Measurements from ENCODE around the gene STRIP1.

The STRIP1 gene

GRCh38 chr1:110081061-110081460 lies 46.6 kb downstream of the STRIP1 start:
- Histone ChIP-seq H4K91ac (ENCODE audit: low read depth, low read length, poor library complexity) (no peak overlapping the region), H4K8ac (ENCODE audit: low read depth, low read length) (no peak overlapping the region), H3K36me3 (replicated peaks in 1 of 2; ENCODE audit: control insufficient read depth in 2 of 2, insufficient read depth in 2 of 2, low read length in 2 of 2) (no peaks in the 10 kb centered on the region), H2AK5ac (ENCODE audit: low read depth, low read length) (peak overlapping the region; percentile 49), H2BK12ac (ENCODE audit: low read length) (no peak overlapping the region), H3K27ac (replicated peaks; ENCODE audit: low read length) (no peak overlapping the region), H2BK120ac (ENCODE audit: low read depth, low read length) (no peak overlapping the region), H3K4me2 (ENCODE audit: insufficient read depth, low read length, poor library complexity, severe bottlenecking) (no peak overlapping the region), H2BK15ac (ENCODE audit: low read length) (no peak overlapping the region), H3K79me1 (ENCODE audit: low read depth, low read length) (peaks cover 2% of the 10 kb centered on the region), H3K18ac (ENCODE audit: low read length) (no peak overlapping the region), H3K27me3 (ENCODE audit: control insufficient read depth in 3 of 3, insufficient read depth in 3 of 3, low read depth in 1 of 3, low read length in 3 of 3) (peaks cover 32 to 95% (median 53%) of the 10 kb centered on the region in 3 experiments), H3K23ac (ENCODE audit: low read depth, low read length, poor library complexity) (no peak overlapping the region), H3K4me1 (ENCODE audit: control insufficient read depth in 2 of 2, insufficient read depth in 1 of 2, low read depth in 1 of 2, low read length in 2 of 2) (peaks cover 0 to 5% of the 10 kb centered on the region in 2 donors), H2BK5ac (ENCODE audit: low read length) (no peak overlapping the region), H3K4me3 (ENCODE audit: low read length in 2 of 2) (no peak overlapping the region), H3K9ac (ENCODE audit: low read depth, low read length, poor library complexity) (no peak overlapping the region), H3K4ac (ENCODE audit: low read length) (no peak overlapping the region), H3K9me3 (replicated peaks in 1 of 2; ENCODE audit: control insufficient read depth in 2 of 2, insufficient read depth in 1 of 2, low read depth in 1 of 2, low read length in 2 of 2) (peaks cover 0 to 2% of the 10 kb centered on the region in 2 donors), H3K14ac (ENCODE audit: low read length) (no peak overlapping the region), H2AFZ (ENCODE audit: low read length) (no peak overlapping the region)
- no CpG with 5 or more reads among the region's 5 CpGs for WGBS, 2 donors (ENCODE audit: extremely low coverage in 2 of 2, insufficient read length in 2 of 2, insufficient replicate concordance in 1 of 2)
- DNase-seq (ENCODE audit: low spot score): no peak

DNA sequence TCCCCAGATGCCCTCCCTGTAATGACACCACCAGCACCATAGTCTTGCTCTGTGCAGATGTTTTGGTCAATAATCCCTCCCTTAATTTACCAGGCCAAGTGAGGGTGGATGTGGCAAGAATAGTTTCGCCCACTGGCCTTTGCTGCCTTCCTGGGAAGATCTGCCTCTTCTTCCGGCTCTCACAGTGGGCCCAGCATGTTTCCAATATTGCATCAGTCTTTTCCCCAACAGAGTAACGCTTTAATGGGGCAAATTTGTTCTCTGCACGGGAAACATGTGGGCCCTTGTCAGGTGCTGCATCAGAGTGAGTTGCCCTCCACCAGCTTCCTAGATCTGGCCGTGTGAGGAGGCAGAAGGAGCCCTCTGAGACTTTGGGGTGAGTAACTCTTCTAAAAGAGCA lies 48.1 kb downstream of the STRIP1 start:
- H3K4ac ChIP-seq (ENCODE audit: low read length): no peak overlapping the region
- H2AK5ac ChIP-seq (ENCODE audit: low read depth, low read length): no peak overlapping the region
- peaks cover 2% of the 10 kb centered on the region for H3K79me1 ChIP-seq (ENCODE audit: low read depth, low read length)
- H2BK120ac ChIP-seq (ENCODE audit: low read depth, low read length): no peak overlapping the region
- peaks cover 0 to 5% of the 10 kb centered on the region in 2 donors for H3K4me1 ChIP-seq (ENCODE audit: control insufficient read depth in 2 of 2, insufficient read depth in 1 of 2, low read depth in 1 of 2, low read length in 2 of 2)
- no peak overlapping the region for H3K9ac ChIP-seq (ENCODE audit: low read depth, low read length, poor library complexity)
- H3K27ac ChIP-seq (replicated peaks; ENCODE audit: low read length): no peak overlapping the region
- no peak overlapping the region for H3K18ac ChIP-seq (ENCODE audit: low read length)
- no peak overlapping the region for H4K8ac ChIP-seq (ENCODE audit: low read depth, low read length)
- no peaks in the 10 kb centered on the region for H3K36me3 ChIP-seq (replicated peaks in 1 of 2; ENCODE audit: control insufficient read depth in 2 of 2, insufficient read depth in 2 of 2, low read length in 2 of 2)
- H4K91ac ChIP-seq (ENCODE audit: low read depth, low read length, poor library complexity): no peak overlapping the region
- DNase-seq (ENCODE audit: low spot score): no peak
- no peak overlapping the region for H3K4me3 ChIP-seq (ENCODE audit: low read length in 2 of 2)
- no peak overlapping the region for H2AFZ ChIP-seq (ENCODE audit: low read length)
- no peak overlapping the region for H2BK15ac ChIP-seq (ENCODE audit: low read length)
- peaks cover 32 to 95% (median 67%) of the 10 kb centered on the region in 3 experiments for H3K27me3 ChIP-seq (ENCODE audit: control insufficient read depth in 3 of 3, insufficient read depth in 3 of 3, low read depth in 1 of 3, low read length in 3 of 3)
- no peak overlapping the region for H3K14ac ChIP-seq (ENCODE audit: low read length)
- H3K23ac ChIP-seq (ENCODE audit: low read depth, low read length, poor library complexity): peak overlapping the region; percentile 29
- H2BK12ac ChIP-seq (ENCODE audit: low read length): no peak overlapping the region
- H3K9me3 ChIP-seq (replicated peaks in 1 of 2; ENCODE audit: control insufficient read depth in 2 of 2, insufficient read depth in 1 of 2, low read depth in 1 of 2, low read length in 2 of 2): peaks cover 0 to 2% of the 10 kb centered on the region in 2 donors
- H3K4me2 ChIP-seq (ENCODE audit: insufficient read depth, low read length, poor library complexity, severe bottlenecking): no peak overlapping the region
- WGBS, 2 donors (ENCODE audit: extremely low coverage in 2 of 2, insufficient read length in 2 of 2, insufficient replicate concordance in 1 of 2): no CpG with 5 or more reads among the region's 5 CpGs
- H2BK5ac ChIP-seq (ENCODE audit: low read length): no peak overlapping the region

- Histone ChIP-seq H3K27ac (replicated peaks; ENCODE audit: low read length) (no peak overlapping the region), H3K4ac (ENCODE audit: low read length) (no peak overlapping the region), H2BK5ac (ENCODE audit: low read length) (no peak overlapping the region), H3K14ac (ENCODE audit: low read length) (no peak overlapping the region), H2BK15ac (ENCODE audit: low read length) (no peak overlapping the region), H4K91ac (ENCODE audit: low read depth, low read length, poor library complexity) (no peak overlapping the region), H2AK5ac (ENCODE audit: low read depth, low read length) (no peak overlapping the region), H2BK120ac (ENCODE audit: low read depth, low read length) (no peak overlapping the region), H3K4me2 (ENCODE audit: insufficient read depth, low read length, poor library complexity, severe bottlenecking) (no peak overlapping the region), H3K23ac (ENCODE audit: low read depth, low read length, poor library complexity) (no peak overlapping the region), H3K18ac (ENCODE audit: low read length) (no peak overlapping the region), H3K9me3 (replicated peaks in 1 of 2; ENCODE audit: control insufficient read depth in 2 of 2, insufficient read depth in 1 of 2, low read depth in 1 of 2, low read length in 2 of 2) (peaks cover 0 to 2% of the 10 kb centered on the region in 2 donors), H3K4me1 (ENCODE audit: control insufficient read depth in 2 of 2, insufficient read depth in 1 of 2, low read depth in 1 of 2, low read length in 2 of 2) (peaks cover 0 to 5% of the 10 kb centered on the region in 2 donors), H3K36me3 (replicated peaks in 1 of 2; ENCODE audit: control insufficient read depth in 2 of 2, insufficient read depth in 2 of 2, low read length in 2 of 2) (no peaks in the 10 kb centered on the region), H2BK12ac (ENCODE audit: low read length) (no peak overlapping the region), H3K27me3 (ENCODE audit: control insufficient read depth in 3 of 3, insufficient read depth in 3 of 3, low read depth in 1 of 3, low read length in 3 of 3) (peaks cover 32 to 94% (median 72%) of the 10 kb centered on the region in 3 experiments), H3K9ac (ENCODE audit: low read depth, low read length, poor library complexity) (no peak overlapping the region), H2AFZ (ENCODE audit: low read length) (no peak overlapping the region), H4K8ac (ENCODE audit: low read depth, low read length) (no peak overlapping the region), H3K79me1 (ENCODE audit: low read depth, low read length) (peaks cover 2% of the 10 kb centered on the region), H3K4me3 (ENCODE audit: low read length in 2 of 2) (no peak overlapping the region)
- no CpG with 5 or more reads among the region's 15 CpGs for WGBS, 2 donors (ENCODE audit: extremely low coverage in 2 of 2, insufficient read length in 2 of 2, insufficient replicate concordance in 1 of 2)
- DNase-seq (ENCODE audit: low spot score): no peak
Measured at GRCh38 chr1:110083061-110083865, 48.8 kb downstream of the STRIP1 start.

GRCh38 chr1:110083866-110084226 lies 49.4 kb downstream of the STRIP1 start:
- Histone ChIP-seq H3K27me3 (ENCODE audit: control insufficient read depth in 3 of 3, insufficient read depth in 3 of 3, low read depth in 1 of 3, low read length in 3 of 3) (peaks cover 32 to 94% (median 72%) of the 10 kb centered on the region in 3 experiments), H2AK5ac (ENCODE audit: low read depth, low read length) (no peak overlapping the region), H3K18ac (ENCODE audit: low read length) (peak overlapping the region; percentile 74), H3K9ac (ENCODE audit: low read depth, low read length, poor library complexity) (peak overlapping the region; percentile 65), H3K79me1 (ENCODE audit: low read depth, low read length) (peaks cover 2% of the 10 kb centered on the region), H3K4ac (ENCODE audit: low read length) (no peak overlapping the region), H3K4me2 (ENCODE audit: insufficient read depth, low read length, poor library complexity, severe bottlenecking) (peak overlapping the region; percentile 30), H3K23ac (ENCODE audit: low read depth, low read length, poor library complexity) (peak overlapping the region; percentile 82), H2BK5ac (ENCODE audit: low read length) (no peak overlapping the region), H3K27ac (replicated peaks; ENCODE audit: low read length) (no peak overlapping the region), H2AFZ (ENCODE audit: low read length) (peak overlapping the region; percentile 65), H3K4me3 (ENCODE audit: low read length in 2 of 2) (no peak overlapping the region), H4K8ac (ENCODE audit: low read depth, low read length) (no peak overlapping the region), H3K9me3 (replicated peaks in 1 of 2; ENCODE audit: control insufficient read depth in 2 of 2, insufficient read depth in 1 of 2, low read depth in 1 of 2, low read length in 2 of 2) (peaks cover 0 to 2% of the 10 kb centered on the region in 2 donors), H2BK120ac (ENCODE audit: low read depth, low read length) (no peak overlapping the region), H2BK15ac (ENCODE audit: low read length) (no peak overlapping the region), H4K91ac (ENCODE audit: low read depth, low read length, poor library complexity) (no peak overlapping the region), H3K36me3 (replicated peaks in 1 of 2; ENCODE audit: control insufficient read depth in 2 of 2, insufficient read depth in 2 of 2, low read length in 2 of 2) (no peaks in the 10 kb centered on the region), H3K4me1 (ENCODE audit: control insufficient read depth in 2 of 2, insufficient read depth in 1 of 2, low read depth in 1 of 2, low read length in 2 of 2) (peaks cover 0 to 6% of the 10 kb centered on the region in 2 donors), H2BK12ac (ENCODE audit: low read length) (no peak overlapping the region), H3K14ac (ENCODE audit: low read length) (no peak overlapping the region)
- no CpG with 5 or more reads among the region's 37 CpGs for WGBS, 2 donors (ENCODE audit: extremely low coverage in 2 of 2, insufficient read length in 2 of 2, insufficient replicate concordance in 1 of 2)
- no peak for DNase-seq (ENCODE audit: low spot score)
